K562 (cell line): ENCODE data around the gene CCDC9. TPM values are rescaled to one million over a fixed set of nuclear protein-coding genes. Genes with fewer than 3 reads are reported as not detected.

Experiments used
- BRCA1 ChIP-seq, 2 experiments: fragments of 450-650 bp in 1 of 2; sonication (generic) in 1 of 2; formaldehyde crosslinking in 1 of 2; IDR thresholded peaks; 2 replicates each; pipeline versions ENCODE4 v1.5.0 to v1.6.1; 2017 to 2020; ENCODE audit warnings: mild to moderate bottlenecking in 1 of 2, missing genetic modification reagents in 1 of 2
- CLOCK ChIP-seq: fragments of 250-450 bp; sonication (Bioruptor Pico); IDR thresholded peaks from 2 replicates; pipeline ENCODE4 v1.4.0; 2020; ENCODE audit warnings: mild to moderate bottlenecking, moderate library complexity, borderline replicate concordance
- CSDE1 ChIP-seq, 2 experiments: fragments of 450-650 bp; IDR thresholded peaks; 2 replicates each; pipeline ENCODE4 v1.6.1; 2016; ENCODE audit warnings: mild to moderate bottlenecking in 1 of 2
- ELF4 ChIP-seq: fragments of 450-650 bp; formaldehyde crosslinking; IDR thresholded peaks from 2 replicates; pipeline ENCODE4 v1.4.0; 2022; ENCODE audit warnings: missing genetic modification characterization
- ETS1 ChIP-seq: conservative IDR thresholded peaks from 2 replicates; pipeline ENCODE4 v1.6.1; 2011; ENCODE audit warnings: low read depth, mild to moderate bottlenecking, low read length; ENCODE audit not compliant: control insufficient read depth
- FOXA3 ChIP-seq, 2 experiments: fragments of 450-650 bp in 1 of 2; sonication (generic) in 1 of 2; formaldehyde crosslinking; IDR thresholded peaks in 1 of 2; conservative IDR thresholded peaks in 1 of 2; 2 replicates each; pipeline versions ENCODE4 v1.4.0 to v1.8.0; 2020 to 2022; ENCODE audit warnings: mild to moderate bottlenecking in 2 of 2, missing genetic modification reagents in 1 of 2
- FOXJ3 ChIP-seq: sonication (generic); formaldehyde crosslinking; IDR thresholded peaks from 2 replicates; pipeline ENCODE4 v1.4.0; 2020; ENCODE audit warnings: mild to moderate bottlenecking, missing genetic modification reagents
- HMGN3 ChIP-seq: IDR thresholded peaks from 2 replicates; pipeline ENCODE4 v1.6.1; 2011; ENCODE audit warnings: borderline replicate concordance, low read depth, mild to moderate bottlenecking, mixed read lengths, low read length; ENCODE audit not compliant: insufficient read length; ENCODE audit errors: extremely low read depth
- MLX ChIP-seq, 2 experiments: fragments of 450-650 bp in 1 of 2; sonication (generic) in 1 of 2; formaldehyde crosslinking; conservative IDR thresholded peaks; 2 replicates each; pipeline versions ENCODE4 v1.4.0 to v1.8.1; 2020 to 2022; ENCODE audit warnings: mild to moderate bottlenecking in 1 of 2, missing genetic modification reagents in 1 of 2
- TRIM25 ChIP-seq: fragments of 450-650 bp; IDR thresholded peaks from 2 replicates; pipeline ENCODE4 v1.7.0; 2016; ENCODE audit warnings: borderline replicate concordance
- TSHZ1 ChIP-seq: fragments of 250-450 bp; sonication (Bioruptor Pico); IDR thresholded peaks from 2 replicates; pipeline ENCODE4 v1.4.0; 2020; ENCODE audit warnings: mild to moderate bottlenecking, moderate library complexity
- XRCC3 ChIP-seq: fragments of 450-650 bp; IDR thresholded peaks from 2 replicates; pipeline ENCODE4 v1.6.1; 2017; ENCODE audit warnings: mild to moderate bottlenecking, moderate library complexity
- XRCC4 ChIP-seq: IDR thresholded peaks from one replicate; pipeline ENCODE4 v1.6.1; 2011; ENCODE audit not compliant: insufficient read depth, insufficient read length; ENCODE audit errors: extremely low read depth
- ZC3H4 ChIP-seq: sonication (generic); formaldehyde crosslinking; IDR thresholded peaks from 2 replicates; pipeline ENCODE4 v1.9.0; 2021; ENCODE audit warnings: missing genetic modification reagents, borderline replicate concordance
- ZNF764 ChIP-seq: fragments of 250-450 bp; sonication (Bioruptor Pico); IDR thresholded peaks from 2 replicates; pipeline ENCODE4 v1.4.0; 2020; ENCODE audit warnings: low read depth, mild to moderate bottlenecking, moderate library complexity
- ZZZ3 ChIP-seq: fragments of 450-650 bp; IDR thresholded peaks from 2 replicates; pipeline ENCODE4 v1.6.1; 2016; ENCODE audit warnings: antibody characterized with exemption, mild to moderate bottlenecking, moderate library complexity
- polyA plus RNA-seq, 8 experiments: library from polyadenylated mRNA; depleted of rRNA in 4 of 8; stranded (reverse) in 5 of 8; unstranded in 3 of 8; fragments of >200 nt; fragmentation: Nextera tagmentation in 2 of 8; fragmentation: Illumina TruSeq in 1 of 8; extraction: Ambion mirVana in 2 of 8; extraction: Trizol in 1 of 8; gene quantifications; 2 replicates each; pipeline versions ENCODE4 v1.2.1 to v1.2.3, GENCODE V29; 2011 to 2014; ENCODE audit warnings: inconsistent platforms in 1 of 8, missing spikeins in 1 of 8
- total RNA-seq, 7 experiments: library from RNA; depleted of rRNA in 6 of 7; stranded (reverse); fragments of >200 nt in 6 of 7; fragmentation: Illumina TruSeq in 2 of 7; extraction: Trizol in 2 of 7; gene quantifications; 2 replicates each; pipeline versions ENCODE4 v1.2.1 to v1.2.3, GENCODE V29; 2011 to 2021; ENCODE audit warnings: low replicate concordance in 1 of 7

Gene CCDC9
- total and polyA plus RNA-seq, 9 of the 15 experiments (the other 6 are each of a cell fraction or from before 2014, with no cell fraction given) = 0.23 to 38.6 (median 8.4) TPM

- TF ChIP-seq BRCA1 (IDR thresholded peaks at IDR 0.05) = no peak
- TF ChIP-seq BRCA1 (CRISPR knock-in tag; IDR thresholded peaks at IDR 0.05) = no peak
- no peak for TF ChIP-seq CSDE1 (IDR thresholded peaks at IDR 0.05)
- no peak for TF ChIP-seq FOXA3 (CRISPR knock-in tag; conservative IDR thresholded peaks at IDR 0.05 in 1 of 2, IDR thresholded peaks at IDR 0.05 in 1 of 2)
- no peak for TF ChIP-seq ZC3H4
- TF ChIP-seq CLOCK = no peak
- TF ChIP-seq TRIM25 = 0 out of 2 replicates have a peak, but pooled peaks have one; percentile 19
- no peak for TF ChIP-seq XRCC3
- no peak for TF ChIP-seq MLX (CRISPR knock-in tag; conservative IDR thresholded peaks at IDR 0.05)
- no peak for TF ChIP-seq ZZZ3
- no peak for TF ChIP-seq ZNF764 (CRISPR knock-in tag)
- TF ChIP-seq HMGN3 = peak; percentile 15
- no peak for TF ChIP-seq FOXJ3 (CRISPR knock-in tag)
- TF ChIP-seq XRCC4 = no peak
- TF ChIP-seq TSHZ1 (CRISPR knock-in tag) = no peak
- no peak; the same call in 1 of the 2 replicates for TF ChIP-seq ETS1
- peak; percentile 82 for TF ChIP-seq ELF4
These were observed 28.8 kb upstream of the CCDC9 start (continued) for GRCh38 chr19:47227352-47228167.
